Pons (tissue), 1 donor: ENCODE data around the gene ORAI2.

Experiments
- DNase-seq: peaks from one replicate; pipeline ENCODE4 v3.0.0-alpha.2; 2016; ENCODE audit warnings: low spot score

Gene ORAI2

DNA sequence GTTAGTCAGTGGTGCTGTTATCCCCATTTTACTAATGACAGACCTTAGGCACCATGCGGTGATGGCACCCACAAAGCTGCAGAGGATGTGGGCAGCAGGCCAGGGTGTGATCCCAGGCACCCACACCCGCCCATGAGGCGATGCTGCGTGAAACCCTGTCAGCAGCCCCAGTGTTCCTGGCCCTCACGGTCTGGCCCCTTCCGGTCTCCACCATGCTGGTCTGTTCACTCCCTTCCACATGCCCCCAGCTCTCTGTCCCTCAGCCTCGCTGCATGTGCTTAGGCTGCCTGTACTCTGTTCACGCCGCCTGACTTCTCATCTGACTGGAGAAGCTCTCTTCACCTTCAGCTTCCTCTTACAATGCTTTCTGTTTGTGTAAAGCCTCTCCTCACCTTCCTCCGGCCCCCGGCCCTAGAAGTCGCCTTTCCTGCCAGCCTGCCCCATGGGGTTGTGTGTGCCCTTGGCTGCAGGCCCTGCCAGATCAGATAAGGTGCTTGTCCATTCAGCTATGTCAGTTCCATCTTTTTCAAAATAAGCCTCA lies 17.6 kb upstream of the ORAI2 start:
- peak; percentile 38 for DNase-seq

DNA sequence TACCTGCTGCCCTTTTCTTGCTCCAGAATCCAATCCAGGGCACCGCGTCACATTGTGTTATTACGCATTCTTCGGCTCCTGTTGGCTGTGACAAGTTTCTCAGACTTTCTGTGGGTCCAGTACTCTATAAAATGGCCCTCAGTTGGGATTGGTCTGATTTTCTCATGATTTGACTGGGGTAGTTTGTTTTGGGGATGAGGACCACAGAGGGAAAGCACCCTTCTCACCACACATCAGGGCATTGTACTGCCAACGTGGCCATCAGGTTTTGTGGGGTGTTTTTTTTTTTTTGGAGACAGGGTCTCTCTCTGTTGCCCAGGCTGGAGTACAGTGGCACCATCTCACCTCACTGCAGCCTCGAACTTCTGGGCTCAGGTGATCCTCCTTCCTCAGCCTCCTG lies 17.0 kb upstream of the ORAI2 start:
- no peak for DNase-seq

DNA sequence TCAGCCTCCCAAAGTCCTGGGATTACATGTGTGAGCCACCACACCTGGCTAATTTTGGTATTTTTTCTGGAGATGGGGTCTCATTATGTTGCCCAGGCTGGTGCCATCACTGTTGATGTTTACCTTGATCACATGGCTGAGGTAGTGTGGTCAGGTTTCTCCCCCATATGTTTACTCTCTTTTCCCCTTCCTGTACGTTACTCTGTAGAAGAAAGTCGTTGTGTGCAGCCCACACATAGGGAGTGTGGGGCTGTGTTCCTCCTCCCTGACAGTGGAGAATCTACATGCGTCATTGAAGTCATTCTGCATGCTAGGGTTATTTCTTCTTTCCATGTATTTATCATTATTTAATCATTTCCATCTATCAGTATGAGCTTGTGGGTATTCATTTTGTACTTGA lies 16.3 kb upstream of the ORAI2 start:
- DNase-seq, result no peak

DNA sequence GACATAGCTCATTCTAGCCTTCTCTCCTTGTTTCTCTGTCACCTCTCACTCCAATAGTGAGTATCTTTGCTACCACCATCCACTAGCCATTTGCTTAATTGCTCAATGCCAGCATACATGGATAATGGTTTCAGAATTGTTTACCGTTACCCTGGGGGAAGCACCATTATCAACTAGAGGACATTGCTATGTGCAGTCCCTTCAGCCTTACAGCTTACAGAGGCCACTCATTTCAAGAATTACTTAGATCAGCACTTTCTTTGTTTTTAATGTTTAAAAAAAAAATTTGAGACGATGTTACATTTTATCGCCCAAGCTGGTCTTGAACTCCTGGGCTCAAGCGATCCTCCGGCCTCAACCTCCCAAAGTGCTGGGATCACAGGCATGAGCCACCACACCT lies 14.8 kb upstream of the ORAI2 start:
- DNase-seq, result no peak

DNA sequence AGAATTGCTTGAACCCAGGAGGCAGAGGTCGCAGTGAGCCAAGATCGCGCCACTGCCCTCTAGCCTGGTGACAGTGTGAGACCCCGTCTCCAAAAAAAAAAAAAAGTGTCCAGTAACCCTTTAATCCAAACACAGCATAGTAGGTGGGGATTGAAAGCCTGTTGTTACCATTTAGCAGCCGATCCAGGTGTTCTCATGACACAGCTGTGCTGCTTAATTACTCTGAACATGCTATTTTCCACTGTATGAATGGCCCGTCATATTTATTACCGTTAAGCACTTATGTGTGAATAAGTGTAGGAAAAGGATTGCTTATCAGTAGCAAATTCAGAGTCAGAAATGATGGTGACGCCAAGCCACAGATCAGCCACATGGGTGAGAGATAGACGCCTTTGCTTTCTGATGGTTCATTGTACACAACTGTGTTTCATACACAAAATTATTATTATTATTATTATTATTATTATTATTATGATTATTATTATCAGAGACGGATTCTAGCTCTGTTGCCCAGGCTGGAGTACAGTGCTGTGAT lies 11.6 kb upstream of the ORAI2 start:
- DNase-seq, result no peak

DNA sequence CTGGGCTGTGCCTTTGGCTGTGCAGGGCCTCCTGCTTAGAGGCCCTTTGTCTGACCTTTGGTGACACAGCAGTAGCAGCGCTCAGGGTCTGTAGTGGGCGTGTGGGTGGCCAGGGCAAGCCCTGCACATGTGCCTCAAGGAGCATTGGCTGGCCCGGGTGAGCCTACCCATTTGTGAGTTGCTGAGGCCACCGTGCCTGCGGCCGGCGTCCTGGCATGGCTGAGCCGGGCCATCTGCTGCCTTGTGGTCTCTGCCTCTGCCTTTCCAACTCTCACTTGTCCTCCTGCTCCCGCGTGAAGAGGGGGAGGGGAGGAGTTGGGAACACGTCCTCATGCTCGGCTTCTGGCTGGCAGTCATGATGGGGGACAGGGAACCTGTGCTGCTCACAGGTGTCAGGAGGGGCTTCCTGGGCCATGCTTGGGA lies 9.2 kb upstream of the ORAI2 start:
- no peak for DNase-seq

DNA sequence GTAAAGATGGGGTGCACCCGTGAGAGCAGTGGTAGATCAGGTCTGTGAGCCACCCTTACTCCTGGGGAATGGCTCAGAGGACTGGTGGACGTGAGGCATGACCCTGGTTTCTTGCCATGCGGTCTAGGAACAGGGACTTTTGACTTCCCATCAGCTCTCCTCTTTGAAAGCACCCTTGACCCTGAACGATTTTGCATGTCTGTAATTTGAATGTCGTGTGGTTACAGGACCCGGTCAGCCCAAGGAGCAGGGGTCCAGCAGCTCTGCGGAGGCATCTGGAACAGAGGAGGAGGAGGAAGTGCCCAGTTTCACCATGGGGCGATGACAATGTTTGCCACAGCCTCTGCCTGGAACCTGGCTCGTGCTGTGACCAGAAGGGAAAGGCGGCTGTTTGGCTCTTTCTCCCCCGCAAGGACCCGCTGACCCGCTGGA lies 8.6 kb upstream of the ORAI2 start:
- peak; percentile 42 for DNase-seq

DNA sequence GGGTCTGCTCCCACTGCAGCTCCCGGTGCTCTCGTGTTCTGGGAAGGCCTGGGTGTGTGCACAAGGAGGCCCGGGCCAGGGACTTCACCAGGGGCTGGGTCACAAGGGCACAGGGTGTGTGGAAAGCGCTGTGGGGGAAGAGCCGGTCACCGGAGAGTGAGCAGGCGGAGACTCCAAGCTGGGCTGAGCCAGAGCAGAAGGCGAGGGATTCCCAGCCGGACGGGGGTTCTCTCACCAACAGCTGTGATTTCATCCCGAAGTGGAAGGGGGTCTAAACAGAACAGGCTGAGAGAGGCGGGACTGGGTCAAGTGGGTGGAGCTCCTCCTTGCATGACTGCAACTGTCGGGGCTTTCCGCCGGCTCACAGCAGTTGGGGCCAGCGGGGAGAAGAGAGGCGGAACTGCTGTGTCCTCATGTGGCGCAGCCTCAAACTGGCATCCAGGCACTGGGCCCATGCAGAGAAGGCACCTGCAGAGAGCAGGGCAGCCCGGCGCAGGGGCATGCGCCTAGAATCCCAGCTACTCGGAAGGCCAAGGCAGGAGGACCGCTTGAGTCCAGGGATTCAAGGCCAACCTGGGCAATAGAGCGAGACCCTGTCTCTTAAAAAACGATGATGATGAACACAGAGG lies 7.6 kb upstream of the ORAI2 start:
- peak; percentile 50 for DNase-seq

DNA sequence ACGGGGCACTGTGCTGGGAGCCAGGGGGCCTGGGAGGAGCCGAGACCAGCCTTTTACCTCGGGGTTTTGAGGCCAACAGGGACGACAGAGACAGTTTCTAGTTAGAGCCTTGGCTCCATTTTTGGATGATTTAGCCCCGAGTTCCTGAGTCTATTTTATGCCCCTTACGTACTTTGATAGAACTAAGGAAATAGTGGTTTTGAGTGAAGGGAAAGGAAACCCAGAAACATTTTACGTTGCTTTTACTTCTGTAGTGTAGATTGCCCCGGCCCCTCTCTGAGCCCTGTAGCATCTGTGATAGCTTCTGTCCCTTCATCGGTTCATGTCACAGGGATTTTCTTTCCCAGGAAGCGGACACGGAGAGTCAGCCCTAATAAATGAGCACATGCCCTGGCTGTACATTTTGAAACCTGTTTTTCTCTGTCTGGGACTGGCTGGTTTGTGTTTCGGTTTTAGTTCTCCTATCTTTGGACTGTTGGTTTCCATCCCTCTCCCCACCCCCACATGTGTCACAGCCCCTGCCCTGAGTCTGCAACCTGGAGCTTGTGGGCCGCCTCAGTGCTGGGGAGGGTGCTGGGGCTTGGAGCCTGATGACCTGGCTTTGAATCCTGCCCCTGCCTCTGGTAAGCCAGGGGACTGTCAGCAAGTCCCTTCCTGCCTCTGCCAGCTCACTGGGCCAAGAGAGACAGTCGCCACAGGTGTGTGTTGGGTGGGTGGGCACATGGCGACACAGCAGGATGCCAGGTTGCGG lies 6.9 kb upstream of the ORAI2 start:
- DNase-seq, result peak; percentile 62

DNA sequence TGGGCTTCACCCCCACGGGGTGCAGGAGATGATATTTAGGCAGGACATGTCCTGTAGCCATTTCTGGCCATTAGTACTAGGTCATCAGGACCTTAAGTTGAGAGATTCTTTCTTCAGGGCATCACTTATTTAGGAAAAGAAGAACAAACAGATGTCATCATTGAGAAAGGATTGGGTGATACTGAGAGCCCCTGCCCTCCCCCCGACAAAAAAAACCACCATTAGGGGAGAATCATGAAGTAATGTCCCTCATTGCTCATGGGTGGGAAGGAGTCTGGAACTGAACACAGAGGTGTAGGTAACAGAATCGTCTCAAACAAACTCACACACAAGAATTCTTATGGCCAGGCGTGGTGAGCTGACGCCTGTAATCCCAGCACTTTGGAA lies 6.4 kb upstream of the ORAI2 start:
- no peak for DNase-seq

DNA sequence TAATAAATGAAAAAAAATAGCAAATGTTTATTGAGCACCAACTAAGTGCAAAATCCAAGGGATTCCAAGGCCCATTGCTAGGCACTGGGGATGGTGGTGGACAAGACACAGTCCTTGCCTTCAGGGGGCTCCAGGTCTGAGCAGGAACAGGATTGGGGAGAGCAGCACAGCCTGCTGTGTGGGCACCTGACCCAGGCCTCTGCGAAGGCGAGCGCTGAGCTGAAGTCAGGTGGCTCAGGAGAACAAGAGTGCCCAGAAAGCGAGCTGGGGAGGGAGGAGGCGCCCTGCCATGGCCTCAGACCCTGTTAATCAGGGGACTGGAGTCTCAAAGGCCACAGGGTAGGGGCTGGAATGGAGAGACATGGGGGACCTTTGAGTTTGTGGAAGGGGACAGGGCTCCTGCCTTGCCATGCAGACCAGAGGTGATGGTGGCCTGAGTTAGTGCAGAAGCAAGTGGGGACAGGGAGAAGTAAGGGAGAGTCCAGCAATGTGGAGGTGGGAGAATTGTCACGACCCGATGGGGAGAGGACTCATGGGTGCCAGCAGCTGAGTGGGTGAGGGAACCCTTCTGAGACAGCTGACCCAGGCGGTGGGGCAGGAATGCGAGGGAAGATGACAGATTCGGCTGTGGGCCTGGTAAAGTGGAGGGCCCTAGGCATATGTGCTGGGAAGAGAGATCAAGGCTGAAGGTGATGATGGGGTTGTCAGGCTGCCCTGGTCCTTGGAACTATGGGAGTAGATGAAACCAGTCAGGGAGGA lies 4.1 kb upstream of the ORAI2 start:
- no peak for DNase-seq

DNA sequence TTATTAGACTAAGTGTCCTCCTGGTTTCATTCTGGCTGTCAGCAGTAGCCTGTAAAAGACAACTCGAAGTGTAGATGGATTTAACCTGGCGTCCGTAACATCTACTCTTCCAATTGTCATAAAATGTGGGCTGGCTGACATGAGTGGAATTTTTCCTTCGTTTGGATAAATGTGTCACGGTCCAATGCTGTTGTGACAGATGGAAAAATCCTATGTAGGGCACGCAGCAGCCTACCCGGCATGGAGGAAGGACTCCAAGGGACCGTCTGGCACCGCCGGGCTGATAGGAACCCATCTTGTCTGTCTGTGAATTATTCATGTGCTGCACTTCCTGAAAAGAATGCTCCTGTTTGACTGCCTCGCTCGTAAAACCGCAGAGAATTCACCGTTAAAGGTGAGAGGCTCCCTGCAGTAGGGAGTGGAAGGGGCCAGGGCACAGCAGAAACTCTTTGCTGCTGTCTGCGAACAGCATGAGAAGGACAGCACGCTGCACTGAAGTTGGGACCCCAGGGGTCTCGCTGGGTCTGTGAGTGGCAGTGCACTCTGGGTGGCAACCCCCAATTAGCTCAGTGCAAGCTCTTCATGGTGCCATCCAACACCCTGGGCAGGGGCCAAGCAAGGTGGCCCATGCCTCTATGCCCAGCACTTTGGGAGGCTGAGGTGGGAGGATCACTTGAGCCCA lies 1.6 kb upstream of the ORAI2 start:
- peak; percentile 35 for DNase-seq

DNA sequence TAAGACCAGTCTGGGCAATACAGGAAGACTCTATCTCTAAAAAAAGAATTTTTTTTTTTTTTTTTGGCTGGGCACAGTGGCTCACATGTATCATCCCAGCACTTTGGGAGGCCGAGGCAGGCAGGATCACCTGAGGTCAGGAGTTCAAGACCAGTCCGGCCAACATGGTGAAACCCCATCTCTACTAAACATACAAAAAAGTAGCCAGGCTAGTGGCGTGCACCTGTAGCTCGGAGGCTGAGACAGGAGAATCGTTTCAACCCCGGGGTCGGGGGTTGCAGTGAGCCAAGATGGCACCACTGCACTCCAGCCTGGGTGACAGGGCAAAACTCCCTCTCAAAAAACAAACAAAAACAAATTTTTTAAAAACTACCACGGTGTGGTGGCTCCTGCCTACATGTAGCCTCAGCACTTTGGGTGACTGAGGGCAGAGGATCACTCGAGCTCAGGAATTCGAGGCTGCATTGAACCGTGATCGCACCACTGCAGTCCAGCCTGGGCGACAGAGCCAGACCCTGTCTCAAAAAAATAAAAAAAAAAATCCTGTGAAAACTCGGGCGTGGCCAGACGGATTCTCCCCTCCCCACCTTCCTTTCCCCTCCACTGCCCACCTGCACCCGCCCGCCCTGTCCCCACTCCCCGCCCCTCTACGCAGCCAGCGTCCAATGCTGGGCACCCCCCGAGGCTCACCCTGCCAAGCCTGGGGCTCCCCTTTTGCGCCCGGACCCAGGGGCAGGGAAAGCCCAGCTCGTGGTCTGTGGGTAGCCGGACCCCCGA lies 745 bp upstream of the ORAI2 start:
- DNase-seq, result no peak

DNA sequence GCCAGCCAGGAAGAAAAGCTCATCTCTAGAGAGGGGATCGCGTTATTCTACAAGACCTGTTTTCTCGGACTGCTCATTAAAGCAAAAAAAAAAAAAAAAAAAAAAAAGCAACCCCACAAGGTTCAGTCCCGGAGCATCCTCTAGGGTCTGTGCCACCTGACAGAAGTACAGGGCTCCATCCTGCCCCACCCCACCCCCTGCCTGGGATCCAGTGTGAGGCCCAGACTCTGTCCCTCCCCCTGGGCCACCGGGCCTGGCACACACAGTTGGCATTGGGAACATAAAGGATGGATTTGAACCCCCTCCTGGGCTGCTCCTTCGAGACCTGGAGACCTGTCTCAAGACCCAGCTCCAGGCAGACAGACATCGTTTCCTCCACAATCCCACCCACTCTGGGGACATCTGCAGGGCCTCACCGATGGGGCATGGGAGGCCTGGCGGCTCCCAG lies 688 bp downstream of the ORAI2 start:
- no peak for DNase-seq

DNA sequence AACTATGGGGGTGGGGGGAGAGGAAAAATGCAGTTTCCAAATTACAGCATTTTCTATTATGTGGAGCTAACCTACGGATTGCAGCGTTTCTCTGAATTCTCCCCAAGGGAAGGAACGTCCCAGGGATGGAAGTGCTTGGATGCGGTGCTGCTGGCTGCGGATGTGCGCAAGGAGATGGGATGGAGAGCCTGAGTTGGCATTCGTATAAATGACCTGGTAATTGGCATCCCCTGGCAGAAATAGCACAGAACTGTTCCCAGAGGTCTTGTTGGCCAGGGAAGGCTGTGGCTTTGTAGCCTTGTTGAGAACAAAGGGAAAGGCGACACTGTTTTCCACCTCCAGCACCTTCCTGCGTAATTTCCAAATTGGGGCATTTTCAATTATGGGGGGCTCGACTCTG lies 2.7 kb downstream of the ORAI2 start:
- DNase-seq, result no peak

DNA sequence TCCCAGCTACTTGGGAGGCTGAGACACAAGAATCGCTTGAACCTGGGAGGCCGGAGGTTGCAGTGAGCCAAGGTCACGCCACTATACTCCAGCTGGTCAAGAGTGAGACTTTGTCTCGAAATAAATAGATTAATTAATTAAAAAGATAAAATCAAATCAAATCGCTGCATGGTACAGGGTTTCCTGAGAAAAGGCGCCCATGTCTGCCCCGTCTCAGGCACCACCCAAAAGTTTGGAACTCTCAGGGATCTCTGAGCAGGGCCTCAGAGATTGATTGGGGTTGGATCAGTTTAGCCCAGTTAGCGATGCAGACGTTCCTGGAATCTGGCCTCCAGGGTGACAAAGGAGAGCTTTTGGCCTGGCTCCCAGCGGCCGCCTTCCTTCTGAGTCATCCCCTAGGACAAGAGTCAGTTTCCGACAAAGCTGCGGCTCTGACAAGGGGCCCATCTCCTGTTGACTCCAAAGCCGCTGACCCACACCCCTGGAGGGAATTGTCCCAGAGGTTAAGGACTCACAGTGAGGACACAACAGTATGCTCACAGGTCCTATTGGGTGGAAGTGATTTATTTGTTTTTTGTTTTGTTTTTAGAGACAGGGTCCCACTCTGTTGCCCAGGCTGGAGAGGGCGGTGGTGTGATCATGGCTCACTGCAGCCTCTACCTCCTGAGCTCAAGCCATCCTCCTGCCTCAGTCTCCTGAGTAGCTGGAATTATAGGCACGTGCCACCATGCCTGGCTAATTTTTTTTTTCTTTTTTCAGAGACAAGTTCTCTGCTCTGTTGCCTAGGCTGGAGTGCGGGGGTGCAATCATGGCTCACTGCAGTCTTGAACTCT lies 6.8 kb downstream of the ORAI2 start:
- DNase-seq, result no peak

DNA sequence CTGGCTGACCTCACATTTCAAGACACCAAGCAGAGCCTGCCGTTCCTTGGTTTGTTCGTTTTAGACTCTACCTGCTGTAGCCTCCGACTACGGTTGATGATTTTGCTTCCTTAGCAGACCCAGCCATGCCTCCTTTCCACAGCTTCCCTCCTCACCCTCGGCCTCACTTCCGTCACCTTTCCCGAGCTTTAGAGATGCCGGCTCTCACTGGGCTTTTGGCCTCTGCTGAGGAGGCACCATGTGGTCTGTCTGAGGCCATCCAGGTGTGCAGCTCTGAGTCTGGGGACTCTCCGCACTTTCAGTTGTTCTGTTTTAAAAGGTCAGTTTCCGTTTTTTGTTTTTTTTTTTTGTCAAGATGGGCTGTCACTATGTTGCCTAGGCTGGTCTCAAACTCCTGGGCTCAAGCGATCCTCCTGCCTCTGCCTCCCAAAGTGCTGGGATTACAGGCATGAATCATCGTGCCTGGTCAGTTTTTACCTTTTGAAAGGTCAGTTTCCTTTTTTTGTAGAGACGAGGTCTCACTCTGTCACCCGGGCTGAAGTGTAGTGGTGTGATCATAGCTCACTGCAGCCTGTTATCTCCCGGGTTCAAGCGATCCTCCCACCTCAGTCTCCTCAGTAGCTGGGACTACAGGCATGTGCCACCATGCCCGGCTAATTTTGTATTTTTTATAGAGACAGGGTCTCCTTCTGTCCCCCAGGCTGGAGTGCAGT lies 11.7 kb downstream of the ORAI2 start:
- DNase-seq, result no peak

DNA sequence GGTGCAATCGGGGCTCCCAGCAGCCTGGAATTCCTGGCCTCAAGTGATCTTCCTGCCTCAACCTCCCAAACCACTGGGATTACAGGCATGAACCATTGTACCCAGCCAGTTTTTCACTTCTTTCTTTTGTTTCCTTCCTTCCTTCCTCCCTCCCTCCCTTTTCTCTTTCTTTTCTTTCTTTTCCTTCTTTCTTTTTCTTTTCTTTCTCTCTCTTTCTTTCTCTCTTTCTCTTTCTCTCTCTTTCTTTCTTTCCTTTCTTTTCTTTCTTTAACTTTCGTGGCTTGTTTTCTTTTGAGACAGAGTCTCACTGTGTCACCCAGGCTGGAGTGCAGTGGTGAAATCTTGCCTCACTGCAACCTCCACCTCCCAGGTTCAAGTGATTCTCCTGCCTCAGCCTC lies 12.3 kb downstream of the ORAI2 start:
- DNase-seq, result no peak

DNA sequence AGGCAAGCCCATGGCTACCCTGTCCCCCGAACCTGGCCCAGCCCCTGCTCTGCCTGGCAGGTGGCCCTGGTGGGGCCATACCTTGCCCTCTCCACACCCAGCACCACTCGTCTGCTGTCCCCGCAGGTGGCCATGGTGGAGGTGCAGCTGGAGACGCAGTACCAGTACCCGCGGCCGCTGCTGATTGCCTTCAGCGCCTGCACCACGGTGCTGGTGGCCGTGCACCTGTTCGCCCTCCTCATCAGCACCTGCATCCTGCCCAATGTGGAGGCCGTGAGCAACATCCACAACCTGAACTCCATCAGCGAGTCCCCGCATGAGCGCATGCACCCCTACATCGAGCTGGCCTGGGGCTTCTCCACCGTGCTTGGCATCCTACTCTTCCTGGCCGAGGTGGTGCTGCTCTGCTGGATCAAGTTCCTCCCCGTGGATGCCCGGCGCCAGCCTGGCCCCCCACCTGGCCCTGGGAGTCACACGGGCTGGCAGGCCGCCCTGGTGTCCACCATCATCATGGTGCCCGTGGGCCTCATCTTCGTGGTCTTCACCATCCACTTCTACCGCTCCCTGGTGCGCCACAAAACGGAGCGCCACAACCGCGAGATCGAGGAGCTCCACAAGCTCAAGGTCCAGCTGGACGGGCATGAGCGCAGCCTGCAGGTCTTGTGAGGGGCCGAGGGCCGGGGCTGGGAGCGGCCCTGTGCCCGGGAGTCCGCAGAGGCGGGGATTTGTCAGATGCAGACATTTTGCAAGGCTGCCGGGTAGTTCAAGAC lies 13.2 kb downstream of the ORAI2 start:
- no peak for DNase-seq
